ENCODE results near the gene CMTR1. TPM values are rescaled to one million over a fixed set of nuclear protein-coding genes. Genes with fewer than 3 reads are reported as not detected.

CMTR1 gene
- 10 to 100 TPM; 15.8 to 23.4 TPM for total RNA-seq

DNA sequence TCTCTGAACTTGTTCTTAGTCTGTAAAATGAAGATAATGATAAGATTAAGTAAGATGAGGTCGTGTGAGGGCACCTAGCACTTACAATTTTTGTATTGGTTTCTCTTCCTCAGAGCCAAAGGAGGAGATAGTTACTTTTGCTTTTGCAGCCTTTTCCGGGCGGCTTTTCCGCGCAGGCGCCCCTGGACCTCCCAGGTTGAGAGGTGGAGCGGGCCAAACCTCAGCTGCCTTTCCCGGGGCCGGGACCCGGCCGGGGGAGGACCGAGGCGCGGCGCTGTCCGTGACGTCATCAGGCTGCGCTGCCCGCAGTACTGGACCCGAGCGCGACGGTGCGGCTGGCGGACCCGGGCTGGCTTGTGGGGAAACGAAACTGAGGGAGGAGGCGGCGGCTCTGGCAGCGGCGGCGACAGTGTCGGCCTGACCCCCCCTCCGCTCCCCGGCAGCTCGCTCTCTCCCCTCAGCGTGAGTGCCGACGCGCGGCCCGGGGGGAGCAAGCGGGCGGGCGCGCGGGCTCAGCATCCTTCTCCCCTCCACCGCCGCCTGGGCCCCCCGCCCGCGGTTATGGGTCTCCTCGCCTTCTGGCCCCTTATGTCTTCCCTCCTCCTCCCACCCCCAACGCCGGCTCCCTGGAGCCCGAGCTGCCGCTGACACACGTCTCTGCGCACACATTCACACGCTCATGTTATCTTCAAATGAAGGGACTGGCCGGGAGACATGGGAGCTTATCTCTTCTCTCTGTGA lies at the start of gene CMTR1:
Gene CMTR1, plus strand, starts transcription at position 306 of the 741 bp plus-strand sequence. CDS start 2,409 bp downstream, outside the sequence.
- 0 to 1% methylated on average over 27 to 55 of the region's 61 CpGs for WGBS, 2 donors
- peaks cover 27% of the 10 kb centered on the region for H3K4me1 ChIP-seq
- DNase-seq (peak; percentile 95 to 96 (median 96)), ATAC-seq (peak; percentile 100)
- peak within 1 kb of the TSS; percentile 59 to 88 for H3K4me3 ChIP-seq
- no peaks in the 10 kb centered on the region for H3K9me3 ChIP-seq
- TF ChIP-seq, protein P1, sequence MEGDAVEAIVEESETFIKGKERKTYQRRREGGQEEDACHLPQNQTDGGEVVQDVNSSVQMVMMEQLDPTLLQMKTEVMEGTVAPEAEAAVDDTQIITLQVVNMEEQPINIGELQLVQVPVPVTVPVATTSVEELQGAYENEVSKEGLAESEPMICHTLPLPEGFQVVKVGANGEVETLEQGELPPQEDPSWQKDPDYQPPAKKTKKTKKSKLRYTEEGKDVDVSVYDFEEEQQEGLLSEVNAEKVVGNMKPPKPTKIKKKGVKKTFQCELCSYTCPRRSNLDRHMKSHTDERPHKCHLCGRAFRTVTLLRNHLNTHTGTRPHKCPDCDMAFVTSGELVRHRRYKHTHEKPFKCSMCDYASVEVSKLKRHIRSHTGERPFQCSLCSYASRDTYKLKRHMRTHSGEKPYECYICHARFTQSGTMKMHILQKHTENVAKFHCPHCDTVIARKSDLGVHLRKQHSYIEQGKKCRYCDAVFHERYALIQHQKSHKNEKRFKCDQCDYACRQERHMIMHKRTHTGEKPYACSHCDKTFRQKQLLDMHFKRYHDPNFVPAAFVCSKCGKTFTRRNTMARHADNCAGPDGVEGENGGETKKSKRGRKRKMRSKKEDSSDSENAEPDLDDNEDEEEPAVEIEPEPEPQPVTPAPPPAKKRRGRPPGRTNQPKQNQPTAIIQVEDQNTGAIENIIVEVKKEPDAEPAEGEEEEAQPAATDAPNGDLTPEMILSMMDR (IDR thresholded peaks at IDR 0.05), result peak in 3 of 7 experiments; percentile 10 to 26 (median 16)
- TF ChIP-seq POLR2A (IDR thresholded peaks at IDR 0.05), result peak; percentile 66 to 87 (median 85)
- intact Hi-C loops (cut with DNase I), result no loop called here
- H3K36me3 ChIP-seq (replicated peaks in 1 of 2; ENCODE audit: insufficient read depth in 1 of 2, low read depth in 2 of 2), result peaks cover 0 to 6% of the 10 kb centered on the region in 2 donors
- peak within 1 kb of the TSS; percentile 78 to 90 (median 84) for H3K27ac ChIP-seq
- no peaks in the 10 kb centered on the region for H3K27me3 ChIP-seq

- no peak for DNase-seq
- no peaks in the 10 kb centered on the region for H3K27me3 ChIP-seq
- ATAC-seq, result no peak
- H3K27ac ChIP-seq, result no peak overlapping the region
- peaks cover 0 to 2% of the 10 kb centered on the region in 2 donors for H3K36me3 ChIP-seq (replicated peaks in 1 of 2; ENCODE audit: insufficient read depth in 1 of 2, low read depth in 2 of 2)
- TF ChIP-seq, protein P1 (IDR thresholded peaks at IDR 0.05), result no peak
- TF ChIP-seq POLR2A (IDR thresholded peaks at IDR 0.05), result no peak
- no peaks in the 10 kb centered on the region for H3K4me1 ChIP-seq
- H3K4me3 ChIP-seq, result no peak overlapping the region
- no peaks in the 10 kb centered on the region for H3K9me3 ChIP-seq
- intact Hi-C loops (cut with DNase I), result no loop called here
These were observed 44.4 kb upstream of the CMTR1 start for GRCh38 chr6:37388578-37388977.

GRCh38 chr6:37389857-37390256 lies 43.2 kb upstream of the CMTR1 start:
- Histone ChIP-seq H3K27me3 (no peaks in the 10 kb centered on the region), H3K27ac (no peak overlapping the region), H3K4me1 (no peaks in the 10 kb centered on the region), H3K4me3 (no peak overlapping the region), H3K9me3 (no peaks in the 10 kb centered on the region), H3K36me3 (replicated peaks in 1 of 2; ENCODE audit: insufficient read depth in 1 of 2, low read depth in 2 of 2) (peaks cover 0 to 2% of the 10 kb centered on the region in 2 donors)
- TF ChIP-seq, protein P1 (IDR thresholded peaks at IDR 0.05), result no peak
- no peak for TF ChIP-seq POLR2A (IDR thresholded peaks at IDR 0.05)
- intact Hi-C loops (cut with DNase I), result no loop called here
- DNase-seq (no peak), ATAC-seq (no peak)
- 89 to 97% methylated on average over 3 of the region's 3 CpGs for WGBS, 2 donors

DNA sequence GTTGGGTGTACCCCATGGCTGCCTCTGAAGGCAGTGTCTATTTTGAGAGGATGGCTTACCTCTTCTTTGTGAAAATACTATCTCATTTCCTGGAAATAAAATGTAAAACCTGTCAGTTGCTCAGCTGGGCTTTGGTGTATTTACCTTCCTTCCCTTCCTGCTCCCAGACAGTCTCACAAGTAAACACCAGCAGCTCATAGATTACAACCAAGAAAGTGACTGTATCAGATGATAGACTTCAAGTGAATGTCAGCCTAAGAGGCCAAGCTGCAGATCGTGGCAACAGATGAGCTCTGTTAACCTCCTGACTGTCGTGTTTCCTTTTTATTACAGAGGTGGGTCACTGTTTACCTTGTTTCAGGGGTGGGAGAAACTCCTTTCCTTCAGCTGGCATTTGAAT lies 41.9 kb upstream of the CMTR1 start:
- no peaks in the 10 kb centered on the region for H3K9me3 ChIP-seq
- no peaks in the 10 kb centered on the region for H3K4me1 ChIP-seq
- ATAC-seq (no peak), DNase-seq (no peak)
- intact Hi-C loops (cut with DNase I), result no loop called here
- TF ChIP-seq, protein P1 (IDR thresholded peaks at IDR 0.05), result no peak
- no peak for TF ChIP-seq POLR2A (IDR thresholded peaks at IDR 0.05)
- 43 to 44% methylated on average over 2 of the region's 2 CpGs for WGBS, 2 donors
- peaks cover 0 to 2% of the 10 kb centered on the region in 2 donors for H3K36me3 ChIP-seq (replicated peaks in 1 of 2; ENCODE audit: insufficient read depth in 1 of 2, low read depth in 2 of 2)
- no peak overlapping the region for H3K4me3 ChIP-seq
- no peak overlapping the region for H3K27ac ChIP-seq
- no peaks in the 10 kb centered on the region for H3K27me3 ChIP-seq

DNA sequence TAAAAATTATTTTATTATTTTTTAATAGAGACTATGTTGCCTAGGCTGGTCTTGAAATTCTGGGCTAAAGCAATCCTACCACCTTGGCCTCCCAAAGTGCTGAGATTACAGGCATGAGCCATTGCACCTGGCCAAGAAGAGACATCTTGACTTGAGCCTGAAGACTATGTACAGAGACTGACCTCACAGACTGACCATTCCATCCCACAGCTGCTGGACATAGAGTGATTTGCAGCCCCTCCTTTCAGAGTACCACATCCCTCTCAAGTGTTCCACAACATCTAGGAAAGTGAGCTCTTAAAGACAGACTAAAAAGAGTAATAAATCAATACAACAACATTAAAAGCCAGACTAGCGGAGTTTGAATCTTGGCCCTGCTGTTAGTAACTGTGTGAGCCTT lies 40.2 kb upstream of the CMTR1 start:
- ATAC-seq, result no peak
- Histone ChIP-seq H3K36me3 (replicated peaks in 1 of 2; ENCODE audit: insufficient read depth in 1 of 2, low read depth in 2 of 2) (peaks cover 0 to 2% of the 10 kb centered on the region in 2 donors), H3K9me3 (no peaks in the 10 kb centered on the region), H3K4me3 (no peak overlapping the region), H3K4me1 (no peaks in the 10 kb centered on the region), H3K27me3 (no peaks in the 10 kb centered on the region), H3K27ac (no peak overlapping the region)
- WGBS, 2 donors, result 92 to 94% methylated on average over 1 of the region's 1 CpG
- TF ChIP-seq POLR2A (IDR thresholded peaks at IDR 0.05), result no peak
- TF ChIP-seq, protein P1 (IDR thresholded peaks at IDR 0.05), result no peak
- no peak for DNase-seq
- intact Hi-C loops (cut with DNase I), result no loop called here

Measured in body of pancreas (tissue), 4 donors.